Type B pancreatic cell (in vitro differentiated cells): ENCODE measurements around the gene CDK5R1. TPM values are rescaled to one million over a fixed set of nuclear protein-coding genes. Genes with fewer than 3 reads are reported as not detected.
"Not testable (repeated sequence)": the region's sequence is repeated elsewhere in the genome, so short reads cannot be mapped to it uniquely, and the experiment has no call there.

Source experiments
- DNase-seq: peaks from one replicate; pipeline ENCODE4 v3.0.0; 2021; ENCODE audit warnings: mixed read lengths; ENCODE audit not compliant: unreplicated experiment; ENCODE audit errors: extremely low spot score
- H3K27ac Mint-ChIP-seq: 2 replicates; pipeline ENCODE4 v1.8.0; 2021; ENCODE audit warnings: mild to moderate bottlenecking, mixed read lengths
- H3K27me3 Mint-ChIP-seq: 2 replicates; pipeline ENCODE4 v1.8.0; 2021; ENCODE audit warnings: mixed read lengths
- H3K36me3 Mint-ChIP-seq: 2 replicates; pipeline ENCODE4 v1.8.0; 2021; ENCODE audit warnings: mixed read lengths
- H3K4me1 Mint-ChIP-seq: one replicate; pipeline ENCODE4 v1.8.0; 2021; ENCODE audit warnings: mixed read lengths; ENCODE audit not compliant: unreplicated experiment
- H3K4me3 Mint-ChIP-seq: 2 replicates; pipeline ENCODE4 v1.8.0; 2021; ENCODE audit warnings: mild to moderate bottlenecking, mixed read lengths
- H3K9me3 Mint-ChIP-seq: 2 replicates; pipeline ENCODE4 v1.8.0; 2021; ENCODE audit warnings: mixed read lengths
- CTCF ChIP-seq: fragments of 200-600 bp; sonication (generic); conservative IDR thresholded peaks from 2 replicates; pipeline ENCODE4 v1.5.0; 2021; ENCODE audit warnings: antibody characterized with exemption, mild to moderate bottlenecking
- total RNA-seq: library from RNA; stranded (reverse); gene quantifications from 2 replicates; pipeline ENCODE4 v1.2.1, GENCODE V29; 2021; ENCODE audit warnings: low replicate concordance

Gene CDK5R1
- total RNA-seq, 1 donor from 2014 or later = 9.7 TPM

- peak; percentile 81 for DNase-seq
These were observed 32.7 kb downstream of the CDK5R1 start for GRCh38 chr17:32519228-32520103.

GRCh38 chr17:32520104-32520701 is 33.4 kb downstream of the CDK5R1 start:
- peaks cover 3% of the 10 kb centered on the region for H3K27me3 Mint-ChIP-seq
- peak overlapping the region; percentile 90 for H3K4me3 Mint-ChIP-seq
- TF ChIP-seq CTCF = no peak
- peak overlapping the region; percentile 87 for H3K27ac Mint-ChIP-seq
- no peaks in the 10 kb centered on the region for H3K9me3 Mint-ChIP-seq
- H3K36me3 Mint-ChIP-seq = no peaks in the 10 kb centered on the region
- no peak for DNase-seq
- peaks cover 48% of the 10 kb centered on the region for H3K4me1 Mint-ChIP-seq

More at GRCh38 chr17:32519228-32520103, 32.7 kb downstream of the CDK5R1 start:
- TF ChIP-seq CTCF = no peak
- Mint-ChIP-seq H3K27ac (peak overlapping the region; percentile 87), H3K9me3 (no peaks in the 10 kb centered on the region), H3K36me3 (no peaks in the 10 kb centered on the region), H3K27me3 (peaks cover 3% of the 10 kb centered on the region), H3K4me3 (peak overlapping the region; percentile 90), H3K4me1 (peaks cover 46% of the 10 kb centered on the region)

GRCh38 chr17:32520737-32521404 is 34.1 kb downstream of the CDK5R1 start:
- Mint-ChIP-seq H3K27me3 (peaks cover 3% of the 10 kb centered on the region), H3K27ac (peak overlapping the region; percentile 87), H3K4me3 (peak overlapping the region; percentile 90), H3K36me3 (no peaks in the 10 kb centered on the region), H3K9me3 (no peaks in the 10 kb centered on the region), H3K4me1 (peaks cover 50% of the 10 kb centered on the region)
- no peak for DNase-seq
- TF ChIP-seq CTCF = no peak

- Mint-ChIP-seq H3K27me3 (peaks cover 3% of the 10 kb centered on the region), H3K4me1 (peaks cover 35% of the 10 kb centered on the region), H3K36me3 (no peaks in the 10 kb centered on the region), H3K4me3 (no peak overlapping the region), H3K9me3 (no peaks in the 10 kb centered on the region), H3K27ac (no peak overlapping the region)
- TF ChIP-seq CTCF = no peak
- DNase-seq = no peak
These were observed 36.4 kb downstream of the CDK5R1 start for GRCh38 chr17:32523017-32523680.

- Mint-ChIP-seq H3K9me3 (no peaks in the 10 kb centered on the region), H3K36me3 (no peaks in the 10 kb centered on the region), H3K4me1 (peaks cover 32% of the 10 kb centered on the region), H3K27ac (no peak overlapping the region), H3K4me3 (no peak overlapping the region), H3K27me3 (peaks cover 3% of the 10 kb centered on the region)
- no peak for TF ChIP-seq CTCF
- DNase-seq = no peak
These were observed 37.2 kb downstream of the CDK5R1 start for GRCh38 chr17:32523827-32524552.

GRCh38 chr17:32524553-32524880 is 37.7 kb downstream of the CDK5R1 start:
- H3K27ac Mint-ChIP-seq, H3K36me3 Mint-ChIP-seq, H3K9me3 Mint-ChIP-seq, DNase-seq, H3K4me3 Mint-ChIP-seq, H3K27me3 Mint-ChIP-seq: not testable (repeated sequence)
- H3K4me1 Mint-ChIP-seq = peaks cover 31% of the 10 kb centered on the region
